HG02943 (cell line): ENCODE measurements around the gene PXYLP1.
"Not testable (repeated sequence)": the region's sequence is repeated elsewhere in the genome, so short reads cannot be mapped to it uniquely, and the experiment has no call there.

Experiments
- ATAC-seq: cut with Tn5 transposase; IDR thresholded peaks from one replicate; pipeline ENCODE4 v1.9.1; 2021; ENCODE audit warnings: mild to moderate bottlenecking, low read depth, moderate library complexity; ENCODE audit not compliant: unreplicated experiment

The PXYLP1 gene

GRCh38 chr3:141231101-141231951 lies at the start of gene PXYLP1:
TSS of gene PXYLP1 (plus strand) at chr3:141231825. CDS start at chr3:141260176, 28,351 bp downstream.
- peak; percentile 92 for ATAC-seq

- ATAC-seq: no peak
Measured at GRCh38 chr3:141183606-141184005, 48.0 kb upstream of the PXYLP1 start.

GRCh38 chr3:141184430-141184829 lies 47.2 kb upstream of the PXYLP1 start:
- no peak for ATAC-seq

GRCh38 chr3:141191097-141191749 lies 40.4 kb upstream of the PXYLP1 start:
- ATAC-seq: no peak

- ATAC-seq: peak; percentile 100
Measured at GRCh38 chr3:141192345-141192744, 39.3 kb upstream of the PXYLP1 start.

- no peak for ATAC-seq
Measured at GRCh38 chr3:141193066-141193830, 38.4 kb upstream of the PXYLP1 start.

GRCh38 chr3:141201122-141201521 lies 30.5 kb upstream of the PXYLP1 start:
- ATAC-seq: no peak

GRCh38 chr3:141202682-141203081 lies 28.9 kb upstream of the PXYLP1 start:
- ATAC-seq: no peak

GRCh38 chr3:141203866-141204265 lies 27.8 kb upstream of the PXYLP1 start:
- no peak for ATAC-seq

GRCh38 chr3:141204343-141204742 lies 27.3 kb upstream of the PXYLP1 start:
- no peak for ATAC-seq

- not testable (repeated sequence) for ATAC-seq
Measured at GRCh38 chr3:141211306-141211705, 20.3 kb upstream of the PXYLP1 start.

GRCh38 chr3:141212101-141212500 lies 19.5 kb upstream of the PXYLP1 start:
- ATAC-seq: no peak

- ATAC-seq: no peak
Measured at GRCh38 chr3:141212555-141212954, 19.1 kb upstream of the PXYLP1 start.

- ATAC-seq: no peak
Measured at GRCh38 chr3:141216975-141217374, 14.7 kb upstream of the PXYLP1 start.

GRCh38 chr3:141217389-141217788 lies 14.2 kb upstream of the PXYLP1 start:
- ATAC-seq: no peak

- ATAC-seq: no peak
Measured at GRCh38 chr3:141218162-141218835, 13.3 kb upstream of the PXYLP1 start.

GRCh38 chr3:141218926-141219325 lies 12.7 kb upstream of the PXYLP1 start:
- no peak for ATAC-seq

- ATAC-seq: no peak
Measured at GRCh38 chr3:141223673-141224166, 7.9 kb upstream of the PXYLP1 start.

- ATAC-seq: no peak
Measured at GRCh38 chr3:141225939-141226338, 5.7 kb upstream of the PXYLP1 start.

- no peak for ATAC-seq
Measured at GRCh38 chr3:141227216-141227615, 4.4 kb upstream of the PXYLP1 start.
